Measurements from ENCODE around the gene HUWE1.

- no peak for TF ChIP-seq REST (IDR thresholded peaks at IDR 0.05; ENCODE audit: insufficient read depth in 1 of 2, low read depth in 2 of 2, low read length in 1 of 2)
- TF ChIP-seq CTCF (IDR thresholded peaks at IDR 0.05): no peak
- TF ChIP-seq POLR2AphosphoS5 (IDR thresholded peaks at IDR 0.05; ENCODE audit: low read depth, low read length): no peak
- TF ChIP-seq SIN3A (IDR thresholded peaks at IDR 0.05; ENCODE audit: borderline replicate concordance, insufficient read depth, low read depth, low read length): no peak
- TF ChIP-seq TCF7L2 (IDR thresholded peaks at IDR 0.05; ENCODE audit: low read depth, low read length): no peak
These were observed 80.1 kb downstream of the HUWE1 start for GRCh38 chrX:53606456-53606855.
